ENCODE measurements around the gene EMILIN2. TPM values are rescaled to one million over a fixed set of nuclear protein-coding genes. Genes with fewer than 3 reads are reported as not detected.
"Not testable (repeated sequence)": the region's sequence is repeated elsewhere in the genome, so short reads cannot be mapped to it uniquely, and the experiment has no call there.

The EMILIN2 gene
- total RNA-seq, 4 donors from 2014 or later: 17.9 to 29.9 (median 22.2) TPM

GRCh38 chr18:2851771-2852170, 5.0 kb downstream of the EMILIN2 start:
- Histone ChIP-seq H3K4me1 (peaks cover 7 to 15% of the 10 kb centered on the region in 2 donors), H3K27me3 (no peaks in the 10 kb centered on the region), H3K4me3 (replicated peaks in 1 of 3) (no peak overlapping the region), H3K9me3 (no peaks in the 10 kb centered on the region), H3K27ac (no peak overlapping the region), H3K36me3 (no peaks in the 10 kb centered on the region)
- DNase-seq: no peak
- 91 to 94% methylated on average over 8 of the region's 8 CpGs for WGBS, 2 donors
- intact Hi-C loops (cut with DNase I): no loop called here
- no peak for TF ChIP-seq CTCF (IDR thresholded peaks at IDR 0.05)
- TF ChIP-seq POLR2A (IDR thresholded peaks at IDR 0.05): no peak

- H3K9me3 ChIP-seq; intact Hi-C loops (cut with DNase I); DNase-seq; H3K27me3 ChIP-seq; H3K36me3 ChIP-seq; H3K27ac ChIP-seq; H3K4me3 ChIP-seq (replicated peaks in 1 of 3): not testable (repeated sequence)
- peaks cover 11 to 17% of the 10 kb centered on the region in 2 donors for H3K4me1 ChIP-seq
- 94% methylated on average over 12 of the region's 12 CpGs for WGBS, 2 donors
Measured at GRCh38 chr18:2852460-2852859, 5.7 kb downstream of the EMILIN2 start.

- WGBS, 2 donors: 92 to 95% methylated on average over 17 to 18 of the region's 18 CpGs
- TF ChIP-seq POLR2A (IDR thresholded peaks at IDR 0.05): no peak
- no peak overlapping the region for H3K4me3 ChIP-seq (replicated peaks in 1 of 3)
- no peaks in the 10 kb centered on the region for H3K27me3 ChIP-seq
- H3K36me3 ChIP-seq: no peaks in the 10 kb centered on the region
- no peak for DNase-seq
- H3K27ac ChIP-seq: no peak overlapping the region
- intact Hi-C loops (cut with DNase I): no loop called here
- no peaks in the 10 kb centered on the region for H3K9me3 ChIP-seq
- peaks cover 10 to 18% of the 10 kb centered on the region in 2 donors for H3K4me1 ChIP-seq
Measured at GRCh38 chr18:2853173-2853925, 6.5 kb downstream of the EMILIN2 start.

- Histone ChIP-seq H3K36me3 (no peaks in the 10 kb centered on the region), H3K4me1 (peaks cover 10 to 18% of the 10 kb centered on the region in 2 donors), H3K27ac (no peak overlapping the region), H3K4me3 (replicated peaks in 1 of 3) (no peak overlapping the region), H3K27me3 (no peaks in the 10 kb centered on the region), H3K9me3 (no peaks in the 10 kb centered on the region)
- no peak for DNase-seq
- 72 to 83% methylated on average over 7 of the region's 7 CpGs for WGBS, 2 donors
- no peak for TF ChIP-seq CTCF (IDR thresholded peaks at IDR 0.05)
- TF ChIP-seq POLR2A (IDR thresholded peaks at IDR 0.05): no peak
- intact Hi-C loops (cut with DNase I): no loop called here
Measured at GRCh38 chr18:2853926-2854664, 7.3 kb downstream of the EMILIN2 start.

- TF ChIP-seq CTCF (IDR thresholded peaks at IDR 0.05) (no peak), POLR2A (IDR thresholded peaks at IDR 0.05) (no peak)
- Histone ChIP-seq H3K9me3 (no peaks in the 10 kb centered on the region), H3K4me1 (peaks cover 10 to 18% of the 10 kb centered on the region in 2 donors), H3K36me3 (no peaks in the 10 kb centered on the region), H3K27me3 (no peaks in the 10 kb centered on the region), H3K4me3 (replicated peaks in 1 of 3) (no peak overlapping the region), H3K27ac (no peak overlapping the region)
- 72 to 75% methylated on average over 6 of the region's 6 CpGs for WGBS, 2 donors
- no peak for DNase-seq
- intact Hi-C loops (cut with DNase I): no loop called here
Measured at GRCh38 chr18:2854875-2855274, 8.1 kb downstream of the EMILIN2 start.

Data from thyroid gland (tissue), 4 donors.